SH-SY5Y (cell line): ENCODE data around the gene PTPRD.

ENCODE experiments used
- GATA2 ChIP-seq: IDR thresholded peaks from 2 replicates; pipeline ENCODE4 v1.6.1; 2011; ENCODE audit warnings: mild to moderate bottlenecking, low read depth, low read length
- GATA3 ChIP-seq: IDR thresholded peaks from 2 replicates; pipeline ENCODE4 v1.6.1; 2011; ENCODE audit warnings: low read depth, mild to moderate bottlenecking, low read length, moderate library complexity

GRCh38 chr9:8924562-8924961, 1688.2 kb downstream of the PTPRD start:
- no peak for TF ChIP-seq GATA2
- no peak for TF ChIP-seq GATA3
